Neural progenitor cell (in vitro differentiated cells): Measurements from ENCODE around the gene CXCL1. TPM values are rescaled to one million over a fixed set of nuclear protein-coding genes. Genes with fewer than 3 reads are reported as not detected.

ENCODE experiments used
- DNase-seq: peaks from one replicate; pipeline ENCODE4 v3.0.0-alpha.2; 2016; ENCODE audit warnings: low spot score
- H2AFZ ChIP-seq: fragments of 200-600 bp; sonication (generic); replicated peaks from 2 replicates; pipeline ENCODE4 v1.6.1; 2016; ENCODE audit warnings: antibody characterized with exemption
- H3F3A ChIP-seq: fragments of 200-600 bp; sonication (generic); 2 replicates; pipeline ENCODE4 v1.6.1; 2016; ENCODE audit warnings: antibody characterized with exemption, low read depth
- H3K27ac ChIP-seq: fragments of 200-600 bp; sonication (generic); 2 replicates; pipeline ENCODE4 v1.5.1; 2016; ENCODE audit warnings: mild to moderate bottlenecking
- H3K27me3 ChIP-seq: fragments of 200-600 bp; sonication (generic); 2 replicates; pipeline ENCODE4 v1.6.1; 2016; ENCODE audit warnings: mild to moderate bottlenecking, moderate library complexity
- H3K36me3 ChIP-seq: fragments of 200-600 bp; sonication (generic); 2 replicates; pipeline ENCODE4 v1.5.1; 2016
- H3K4me1 ChIP-seq: fragments of 200-600 bp; sonication (generic); 2 replicates; pipeline ENCODE4 v1.6.1; 2016; ENCODE audit warnings: mixed run types
- H3K4me2 ChIP-seq: fragments of 200-600 bp; sonication (generic); 2 replicates; pipeline ENCODE4 v1.6.1; 2016
- H3K4me3 ChIP-seq: fragments of 200-600 bp; sonication (generic); 2 replicates; pipeline ENCODE4 v1.5.1; 2016
- H3K79me2 ChIP-seq: fragments of 200-600 bp; sonication (generic); 2 replicates; pipeline ENCODE4 v1.6.1; 2016; ENCODE audit warnings: low read depth
- H3K9ac ChIP-seq: fragments of 200-600 bp; sonication (generic); 2 replicates; pipeline ENCODE4 v1.6.1; 2016
- H3K9me3 ChIP-seq: fragments of 200-600 bp; sonication (generic); 2 replicates; pipeline ENCODE4 v1.5.1; 2016; ENCODE audit warnings: low read depth
- H4K20me1 ChIP-seq: fragments of 200-600 bp; sonication (generic); 2 replicates; pipeline ENCODE4 v1.6.1; 2016; ENCODE audit warnings: low read depth
- H3K27ac Mint-ChIP-seq: 3 replicates; pipeline ENCODE4 v1.8.0; 2021; ENCODE audit warnings: mixed read lengths
- H3K27me3 Mint-ChIP-seq: 2 replicates; pipeline ENCODE4 v1.8.0; 2022; ENCODE audit warnings: low read depth, mild to moderate bottlenecking, inconsistent platforms, moderate library complexity, mixed read lengths; ENCODE audit not compliant: insufficient read depth
- H3K36me3 Mint-ChIP-seq: 3 replicates; pipeline ENCODE4 v1.8.0; 2021; ENCODE audit warnings: mixed read lengths
- H3K4me1 Mint-ChIP-seq: 3 replicates; pipeline ENCODE4 v1.8.0; 2021; ENCODE audit warnings: mixed read lengths
- H3K4me3 Mint-ChIP-seq: 3 replicates; pipeline ENCODE4 v1.8.0; 2021; ENCODE audit warnings: mild to moderate bottlenecking, moderate library complexity, mixed read lengths
- H3K9me3 Mint-ChIP-seq: 3 replicates; pipeline ENCODE4 v1.8.0; 2020; ENCODE audit warnings: mixed read lengths
- EZH2 ChIP-seq: fragments of 200-600 bp; sonication (generic); IDR thresholded peaks from 2 replicates; pipeline ENCODE4 v1.6.1; 2017; ENCODE audit warnings: antibody characterized with exemption, mild to moderate bottlenecking, moderate library complexity
- EZH2phosphoT487 ChIP-seq: fragments of 200-600 bp; sonication (generic); IDR thresholded peaks from 2 replicates; pipeline ENCODE4 v1.6.1; 2017; ENCODE audit warnings: antibody characterized with exemption
- total RNA-seq: library from RNA; depleted of rRNA; stranded (reverse); fragments of >200 nt; gene quantifications from 2 replicates; pipeline ENCODE4 v1.2.3, GENCODE V29; 2015; ENCODE audit warnings: low replicate concordance
- TF ChIP-seq, protein P1 (sequence below): fragments of 200-600 bp; sonication (generic); IDR thresholded peaks from 2 replicates; pipeline ENCODE4 v1.5.1; 2017; ENCODE audit warnings: antibody characterized with exemption, mild to moderate bottlenecking

Gene CXCL1
- total RNA-seq, 1 donor from 2014 or later, result not detected

DNA sequence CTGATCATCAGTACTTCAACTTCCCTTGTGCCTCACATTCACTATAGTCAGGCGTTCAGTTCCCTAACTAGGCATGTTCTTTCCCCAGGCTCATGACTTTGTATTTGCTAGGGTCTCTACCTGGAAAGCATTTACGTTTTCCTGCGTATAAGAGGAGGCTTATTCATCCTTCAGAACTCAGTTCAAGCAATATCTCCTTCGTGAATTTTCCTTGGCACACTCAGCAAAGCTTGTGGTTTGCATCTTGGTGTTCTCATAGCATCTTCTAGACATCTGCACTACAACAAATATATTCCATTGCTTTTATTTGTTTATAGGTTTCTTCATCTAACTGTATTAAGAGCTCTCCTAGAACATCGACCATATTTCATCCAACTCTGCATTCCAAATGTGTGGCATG lies 30.1 kb upstream of the CXCL1 start:
- no peak for DNase-seq
- Mint-ChIP-seq H3K27me3 (no peaks in the 10 kb centered on the region), H3K4me3 (no peak overlapping the region), H3K4me1 (peaks cover 7% of the 10 kb centered on the region), H3K36me3 (no peaks in the 10 kb centered on the region), H3K9me3 (peaks cover 2% of the 10 kb centered on the region), H3K27ac (no peak overlapping the region)
- no peaks in the 10 kb centered on the region for H3F3A ChIP-seq
- no peak overlapping the region for H3K4me3 ChIP-seq
- H4K20me1 ChIP-seq, result no peaks in the 10 kb centered on the region
- H2AFZ ChIP-seq, result no peak overlapping the region
- H3K4me2 ChIP-seq, result no peak overlapping the region
- H3K27ac ChIP-seq, result no peak overlapping the region
- H3K9me3 ChIP-seq, result no peaks in the 10 kb centered on the region
- no peaks in the 10 kb centered on the region for H3K4me1 ChIP-seq
- H3K27me3 ChIP-seq, result peaks cover 34% of the 10 kb centered on the region
- H3K79me2 ChIP-seq, result no peaks in the 10 kb centered on the region
- H3K36me3 ChIP-seq, result no peaks in the 10 kb centered on the region
- TF ChIP-seq, protein P1, sequence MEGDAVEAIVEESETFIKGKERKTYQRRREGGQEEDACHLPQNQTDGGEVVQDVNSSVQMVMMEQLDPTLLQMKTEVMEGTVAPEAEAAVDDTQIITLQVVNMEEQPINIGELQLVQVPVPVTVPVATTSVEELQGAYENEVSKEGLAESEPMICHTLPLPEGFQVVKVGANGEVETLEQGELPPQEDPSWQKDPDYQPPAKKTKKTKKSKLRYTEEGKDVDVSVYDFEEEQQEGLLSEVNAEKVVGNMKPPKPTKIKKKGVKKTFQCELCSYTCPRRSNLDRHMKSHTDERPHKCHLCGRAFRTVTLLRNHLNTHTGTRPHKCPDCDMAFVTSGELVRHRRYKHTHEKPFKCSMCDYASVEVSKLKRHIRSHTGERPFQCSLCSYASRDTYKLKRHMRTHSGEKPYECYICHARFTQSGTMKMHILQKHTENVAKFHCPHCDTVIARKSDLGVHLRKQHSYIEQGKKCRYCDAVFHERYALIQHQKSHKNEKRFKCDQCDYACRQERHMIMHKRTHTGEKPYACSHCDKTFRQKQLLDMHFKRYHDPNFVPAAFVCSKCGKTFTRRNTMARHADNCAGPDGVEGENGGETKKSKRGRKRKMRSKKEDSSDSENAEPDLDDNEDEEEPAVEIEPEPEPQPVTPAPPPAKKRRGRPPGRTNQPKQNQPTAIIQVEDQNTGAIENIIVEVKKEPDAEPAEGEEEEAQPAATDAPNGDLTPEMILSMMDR, result no peak
- TF ChIP-seq EZH2, result peak; percentile 22
- TF ChIP-seq EZH2phosphoT487, result no peak
- no peak overlapping the region for H3K9ac ChIP-seq

DNA sequence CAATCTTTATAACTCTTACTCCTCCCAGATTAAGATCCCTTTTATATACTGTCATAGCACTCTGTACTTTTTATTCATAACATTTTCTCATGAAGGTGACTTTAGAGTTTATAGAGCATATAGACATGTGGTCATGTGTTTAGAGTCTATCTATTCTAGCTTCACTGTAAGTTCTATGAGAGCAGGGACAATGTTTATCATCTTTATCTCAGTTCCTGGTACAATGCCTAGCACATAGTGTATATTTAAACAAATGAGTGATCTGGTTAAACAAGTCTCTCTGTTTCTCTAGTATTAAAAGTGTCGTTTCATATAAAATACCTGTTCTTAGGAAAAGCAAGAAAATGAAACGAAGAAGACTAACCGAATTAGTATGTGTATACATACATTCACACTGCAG lies 29.5 kb upstream of the CXCL1 start:
- Histone ChIP-seq H3K9ac (no peak overlapping the region), H3K4me1 (no peaks in the 10 kb centered on the region), H3K9me3 (no peaks in the 10 kb centered on the region), H2AFZ (no peak overlapping the region), H3K27ac (no peak overlapping the region), H4K20me1 (no peaks in the 10 kb centered on the region), H3K79me2 (no peaks in the 10 kb centered on the region), H3K27me3 (peaks cover 34% of the 10 kb centered on the region), H3F3A (no peaks in the 10 kb centered on the region), H3K4me3 (no peak overlapping the region), H3K36me3 (no peaks in the 10 kb centered on the region), H3K4me2 (no peak overlapping the region)
- Mint-ChIP-seq H3K4me1 (peaks cover 8% of the 10 kb centered on the region), H3K27me3 (no peaks in the 10 kb centered on the region), H3K4me3 (no peak overlapping the region), H3K27ac (no peak overlapping the region), H3K36me3 (no peaks in the 10 kb centered on the region), H3K9me3 (peaks cover 2% of the 10 kb centered on the region)
- no peak for TF ChIP-seq EZH2
- TF ChIP-seq, protein P1, result no peak
- TF ChIP-seq EZH2phosphoT487, result no peak
- DNase-seq, result no peak

DNA sequence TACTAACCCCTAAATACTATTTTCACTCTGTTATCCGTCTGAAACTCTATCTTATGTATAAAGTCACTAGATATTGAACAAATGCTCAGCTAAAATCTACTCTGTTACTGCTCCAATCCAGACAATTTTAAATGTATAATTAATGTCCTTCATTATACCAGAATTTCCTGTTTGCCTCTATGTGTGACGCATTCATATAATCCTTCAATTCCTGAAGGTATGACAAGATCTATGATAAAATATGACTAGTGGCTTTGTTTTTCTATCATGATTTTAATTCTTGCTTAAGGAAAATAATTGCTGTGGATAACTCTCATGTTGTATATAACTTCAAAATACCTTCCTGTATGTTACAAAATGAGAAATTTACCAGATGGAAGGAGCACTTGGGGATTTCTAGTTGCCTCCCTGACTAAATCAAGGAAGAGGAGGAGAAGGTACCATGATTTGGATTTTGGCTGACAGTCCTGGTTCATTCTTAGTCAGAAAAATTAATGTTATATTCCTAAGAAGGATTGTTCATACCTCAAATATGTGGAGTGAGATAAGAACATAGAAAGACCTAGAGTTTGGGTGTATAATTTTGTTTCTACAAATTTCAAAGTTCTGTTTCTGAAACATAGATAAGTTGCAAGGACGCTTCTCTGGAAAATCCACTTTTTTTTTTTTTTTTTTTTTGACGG lies 27.8 kb upstream of the CXCL1 start:
- Histone ChIP-seq H2AFZ (no peak overlapping the region), H3K36me3 (no peaks in the 10 kb centered on the region), H3K4me1 (no peaks in the 10 kb centered on the region), H3K27me3 (peaks cover 32% of the 10 kb centered on the region), H3K79me2 (no peaks in the 10 kb centered on the region), H3K4me3 (no peak overlapping the region), H3K9me3 (no peaks in the 10 kb centered on the region), H4K20me1 (no peaks in the 10 kb centered on the region), H3K4me2 (no peak overlapping the region), H3K27ac (no peak overlapping the region), H3F3A (no peaks in the 10 kb centered on the region), H3K9ac (no peak overlapping the region)
- Mint-ChIP-seq H3K36me3 (no peaks in the 10 kb centered on the region), H3K27me3 (no peaks in the 10 kb centered on the region), H3K9me3 (no peaks in the 10 kb centered on the region), H3K4me1 (peaks cover 11% of the 10 kb centered on the region), H3K4me3 (no peak overlapping the region), H3K27ac (no peak overlapping the region)
- no peak for DNase-seq
- TF ChIP-seq EZH2phosphoT487 (no peak), EZH2 (no peak)
- TF ChIP-seq, protein P1, result no peak
